ENCODE results near the gene ZNF578. TPM values are rescaled to one million over a fixed set of nuclear protein-coding genes. Genes with fewer than 3 reads are reported as not detected.

Gene ZNF578
- total and polyA plus RNA-seq, 10 of the 15 experiments (the other 5 are each of a cell fraction or from before 2014, with no cell fraction given) = 0.10 to 0.43 (median 0.16) TPM; not detected in 4

DNA sequence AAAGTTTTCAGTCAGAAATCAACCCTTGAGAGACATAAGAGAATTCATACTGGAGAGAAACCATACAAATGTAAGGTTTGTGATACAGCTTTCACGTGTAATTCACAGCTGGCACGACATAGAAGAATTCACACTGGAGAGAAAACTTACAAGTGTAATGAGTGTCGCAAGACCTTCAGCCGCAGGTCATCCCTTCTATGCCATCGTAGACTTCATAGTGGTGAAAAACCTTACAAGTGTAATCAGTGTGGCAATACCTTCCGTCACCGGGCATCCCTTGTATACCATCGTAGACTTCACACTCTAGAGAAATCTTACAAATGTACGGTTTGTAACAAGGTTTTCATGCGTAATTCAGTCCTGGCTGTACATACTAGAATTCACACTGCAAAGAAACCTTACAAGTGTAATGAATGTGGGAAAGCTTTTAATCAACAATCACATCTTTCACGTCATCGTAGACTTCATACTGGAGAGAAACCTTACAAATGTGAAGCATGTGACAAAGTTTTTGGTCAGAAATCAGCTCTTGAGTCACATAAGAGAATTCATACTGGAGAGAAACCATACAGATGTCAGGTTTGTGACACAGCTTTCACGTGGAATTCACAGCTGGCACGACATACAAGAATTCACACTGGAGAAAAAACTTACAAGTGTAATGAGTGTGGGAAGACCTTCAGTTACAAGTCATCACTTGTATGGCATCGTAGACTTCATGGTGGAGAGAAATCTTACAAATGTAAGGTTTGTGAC, 101.0 kb downstream of the ZNF578 start (continued):
- TF ChIP-seq ZNF384 (IDR thresholded peaks at IDR 0.05; ENCODE audit: borderline replicate concordance, low read depth, low read length) = no peak
- no peak for TF ChIP-seq BACH1 (IDR thresholded peaks at IDR 0.05; ENCODE audit: borderline replicate concordance)
- TF ChIP-seq POLR2AphosphoS5 (IDR thresholded peaks at IDR 0.05; ENCODE audit: low read length) = no peak
- no peak for TF ChIP-seq CBFB (IDR thresholded peaks at IDR 0.05; ENCODE audit: low read depth)
- TF ChIP-seq KDM1A (IDR thresholded peaks at IDR 0.05; ENCODE audit: borderline replicate concordance) = no peak

DNA sequence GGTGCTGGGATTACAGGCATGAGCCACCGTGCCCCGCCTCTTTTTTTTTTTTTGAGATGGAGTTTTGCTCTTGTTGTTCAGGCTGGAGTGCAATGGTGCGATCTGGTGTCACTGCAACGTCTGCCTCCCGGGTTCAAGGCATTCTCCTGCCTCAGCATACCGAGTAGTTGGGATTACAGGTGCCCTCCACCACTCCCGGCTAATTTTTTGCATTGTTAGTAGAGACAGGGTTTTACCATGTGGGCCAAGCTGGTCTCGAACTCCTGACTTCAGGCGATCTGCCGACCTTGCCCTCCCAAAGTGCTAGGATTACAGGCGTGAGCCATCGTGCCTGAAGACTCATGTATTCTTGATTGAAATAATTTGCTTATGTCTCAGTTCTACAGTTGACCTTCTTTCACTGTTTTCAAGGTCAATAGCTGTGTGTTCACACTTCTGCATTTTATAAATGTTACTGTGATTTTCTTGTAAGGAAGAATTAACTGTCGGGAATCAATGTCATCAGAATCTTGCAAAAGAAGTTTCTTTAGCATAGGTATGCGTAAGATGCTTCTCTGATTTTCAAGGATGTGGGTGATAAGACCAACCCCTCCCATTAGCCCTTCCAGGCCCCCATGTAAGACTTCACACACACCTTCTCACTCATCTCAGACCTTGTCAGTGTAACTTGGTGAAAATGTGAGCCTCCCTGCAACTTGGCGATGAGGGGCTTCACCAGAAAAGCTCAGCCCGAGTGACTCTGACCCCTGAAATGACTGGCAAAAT, 104.1 kb downstream of the ZNF578 start:
- ATAC-seq = no peak
- TF ChIP-seq SPI1 (IDR thresholded peaks at IDR 0.05; ENCODE audit: borderline replicate concordance, insufficient read depth, low read depth, low read length) = no peak
- no peak for TF ChIP-seq NR2F1 (conservative IDR thresholded peaks at IDR 0.05)
- TF ChIP-seq, protein P1, sequence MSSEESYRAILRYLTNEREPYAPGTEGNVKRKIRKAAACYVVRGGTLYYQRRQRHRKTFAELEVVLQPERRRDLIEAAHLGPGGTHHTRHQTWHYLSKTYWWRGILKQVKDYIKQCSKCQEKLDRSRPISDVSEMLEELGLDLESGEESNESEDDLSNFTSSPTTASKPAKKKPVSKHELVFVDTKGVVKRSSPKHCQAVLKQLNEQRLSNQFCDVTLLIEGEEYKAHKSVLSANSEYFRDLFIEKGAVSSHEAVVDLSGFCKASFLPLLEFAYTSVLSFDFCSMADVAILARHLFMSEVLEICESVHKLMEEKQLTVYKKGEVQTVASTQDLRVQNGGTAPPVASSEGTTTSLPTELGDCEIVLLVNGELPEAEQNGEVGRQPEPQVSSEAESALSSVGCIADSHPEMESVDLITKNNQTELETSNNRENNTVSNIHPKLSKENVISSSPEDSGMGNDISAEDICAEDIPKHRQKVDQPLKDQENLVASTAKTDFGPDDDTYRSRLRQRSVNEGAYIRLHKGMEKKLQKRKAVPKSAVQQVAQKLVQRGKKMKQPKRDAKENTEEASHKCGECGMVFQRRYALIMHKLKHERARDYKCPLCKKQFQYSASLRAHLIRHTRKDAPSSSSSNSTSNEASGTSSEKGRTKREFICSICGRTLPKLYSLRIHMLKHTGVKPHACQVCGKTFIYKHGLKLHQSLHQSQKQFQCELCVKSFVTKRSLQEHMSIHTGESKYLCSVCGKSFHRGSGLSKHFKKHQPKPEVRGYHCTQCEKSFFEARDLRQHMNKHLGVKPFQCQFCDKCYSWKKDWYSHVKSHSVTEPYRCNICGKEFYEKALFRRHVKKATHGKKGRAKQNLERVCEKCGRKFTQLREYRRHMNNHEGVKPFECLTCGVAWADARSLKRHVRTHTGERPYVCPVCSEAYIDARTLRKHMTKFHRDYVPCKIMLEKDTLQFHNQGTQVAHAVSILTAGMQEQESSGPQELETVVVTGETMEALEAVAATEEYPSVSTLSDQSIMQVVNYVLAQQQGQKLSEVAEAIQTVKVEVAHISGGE (CRISPR knock-in tag; IDR thresholded peaks at IDR 0.05) = no peak
- no peak for TF ChIP-seq CBX3 (IDR thresholded peaks at IDR 0.05; ENCODE audit: borderline replicate concordance, low read depth)
- no peak for TF ChIP-seq SRF (IDR thresholded peaks at IDR 0.05; ENCODE audit: low read depth in 2 of 2, low read length in 2 of 2)
- TF ChIP-seq, protein P2, sequence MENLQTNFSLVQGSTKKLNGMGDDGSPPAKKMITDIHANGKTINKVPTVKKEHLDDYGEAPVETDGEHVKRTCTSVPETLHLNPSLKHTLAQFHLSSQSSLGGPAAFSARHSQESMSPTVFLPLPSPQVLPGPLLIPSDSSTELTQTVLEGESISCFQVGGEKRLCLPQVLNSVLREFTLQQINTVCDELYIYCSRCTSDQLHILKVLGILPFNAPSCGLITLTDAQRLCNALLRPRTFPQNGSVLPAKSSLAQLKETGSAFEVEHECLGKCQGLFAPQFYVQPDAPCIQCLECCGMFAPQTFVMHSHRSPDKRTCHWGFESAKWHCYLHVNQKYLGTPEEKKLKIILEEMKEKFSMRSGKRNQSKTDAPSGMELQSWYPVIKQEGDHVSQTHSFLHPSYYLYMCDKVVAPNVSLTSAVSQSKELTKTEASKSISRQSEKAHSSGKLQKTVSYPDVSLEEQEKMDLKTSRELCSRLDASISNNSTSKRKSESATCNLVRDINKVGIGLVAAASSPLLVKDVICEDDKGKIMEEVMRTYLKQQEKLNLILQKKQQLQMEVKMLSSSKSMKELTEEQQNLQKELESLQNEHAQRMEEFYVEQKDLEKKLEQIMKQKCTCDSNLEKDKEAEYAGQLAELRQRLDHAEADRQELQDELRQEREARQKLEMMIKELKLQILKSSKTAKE (IDR thresholded peaks at IDR 0.05; ENCODE audit: low read depth, poor library complexity, severe bottlenecking) = no peak
- TF ChIP-seq JUNB (IDR thresholded peaks at IDR 0.05) = no peak
- no peak for TF ChIP-seq POU2F2 (IDR thresholded peaks at IDR 0.05; ENCODE audit: borderline replicate concordance, low read depth, low read length)
- TF ChIP-seq, protein P3, sequence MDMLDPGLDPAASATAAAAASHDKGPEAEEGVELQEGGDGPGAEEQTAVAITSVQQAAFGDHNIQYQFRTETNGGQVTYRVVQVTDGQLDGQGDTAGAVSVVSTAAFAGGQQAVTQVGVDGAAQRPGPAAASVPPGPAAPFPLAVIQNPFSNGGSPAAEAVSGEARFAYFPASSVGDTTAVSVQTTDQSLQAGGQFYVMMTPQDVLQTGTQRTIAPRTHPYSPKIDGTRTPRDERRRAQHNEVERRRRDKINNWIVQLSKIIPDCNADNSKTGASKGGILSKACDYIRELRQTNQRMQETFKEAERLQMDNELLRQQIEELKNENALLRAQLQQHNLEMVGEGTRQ (IDR thresholded peaks at IDR 0.05; ENCODE audit: borderline replicate concordance, low read depth, low read length) = no peak

More for the DNA sequence above, 104.1 kb downstream of the ZNF578 start:
- ChIA-PET CTCF (interaction anchor here (1.2 kb wide), 1 partner anchor 9 kb away, joined by 4 read pairs; no protein-coding TSS in a partner anchor), RAD21 (ENCODE audit: unreplicated experiment) (no interaction called here), SMC1A (ENCODE audit: uncharacterized antibody, unreplicated experiment) (no interaction called here), POLR2A (no interaction called here)
- Histone ChIP-seq H2AFZ (ENCODE audit: control insufficient read depth, low read depth, low read length) (no peak overlapping the region), H3K36me3 (ENCODE audit: control insufficient read depth in 2 of 2, insufficient read depth in 2 of 2, low read length in 1 of 2) (peaks cover 2 to 12% of the 10 kb centered on the region in 2 experiments), H3K4me3 (no peak overlapping the region), H3K79me2 (ENCODE audit: control insufficient read depth, insufficient read depth, low read length) (no peaks in the 10 kb centered on the region), H3K9ac (ENCODE audit: control insufficient read depth, insufficient read depth, low read length) (no peak overlapping the region), H3K4me1 (ENCODE audit: control insufficient read depth, insufficient read depth, low read length) (no peaks in the 10 kb centered on the region), H3K9me3 (replicated peaks; ENCODE audit: control insufficient read depth, insufficient read depth, low read length) (peaks cover 40% of the 10 kb centered on the region), H3K27me3 (replicated peaks in 1 of 2; ENCODE audit: control insufficient read depth in 2 of 2, insufficient read depth in 2 of 2, low read length in 1 of 2) (no peaks in the 10 kb centered on the region), H4K20me1 (ENCODE audit: control insufficient read depth, insufficient read depth) (no peaks in the 10 kb centered on the region), H3K27ac (ENCODE audit: control insufficient read depth, insufficient read depth) (no peak overlapping the region), H3K4me2 (ENCODE audit: control insufficient read depth, insufficient read depth) (no peak overlapping the region)
- FAIRE-seq (no peak), DNase-seq (ENCODE audit: low read depth, low spot score) (no peak)
- in situ Hi-C loops (cut with MboI) = no loop called here
- no TSS peak for BruUV-seq (replicated peaks)
- WGBS (ENCODE audit: insufficient coverage, insufficient replicate concordance, low lambda C conversion rate, missing lambda C conversion rate) = 98% methylated on average over 16 of the region's 16 CpGs
- intact Hi-C loops (cut with micrococcal nuclease; ENCODE audit: unreplicated experiment) = no loop called here
